ENCODE measurements around the gene APPBP2.
A peak's percentile ranks its signal among the peaks of the same experiment; 100 is the strongest.

The APPBP2 gene

GRCh38 chr17:60525685-60526514, at the start of gene APPBP2:
TSS of gene APPBP2 (minus strand) at chr17:60526242. CDS start at chr17:60525931, 311 bp downstream.
- Mint-ChIP-seq H3K4me3 (peak within 1 kb of the TSS; percentile 94), H3K27me3 (ENCODE audit: low read depth, poor library complexity) (no peaks in the 10 kb centered on the region), H3K27ac (peak within 1 kb of the TSS; percentile 89), H3K4me1 (peaks cover 32% of the 10 kb centered on the region), H3K36me3 (ENCODE audit: low read depth) (peaks cover 40% of the 10 kb centered on the region), H3K9me3 (peaks cover 27% of the 10 kb centered on the region)
- peak; percentile 85 for DNase-seq
- TF ChIP-seq CTCF (IDR thresholded peaks at IDR 0.05), result no peak

GRCh38 chr17:60573236-60574051, 47.4 kb upstream of the APPBP2 start:
- H3K27ac Mint-ChIP-seq, result peak overlapping the region; percentile 71
- peaks cover 16% of the 10 kb centered on the region for H3K4me1 Mint-ChIP-seq
- peaks cover 15% of the 10 kb centered on the region for H3K9me3 Mint-ChIP-seq
- peaks cover 21% of the 10 kb centered on the region for H3K27me3 Mint-ChIP-seq (ENCODE audit: low read depth, poor library complexity)
- H3K36me3 Mint-ChIP-seq (ENCODE audit: low read depth), result no peaks in the 10 kb centered on the region
- H3K4me3 Mint-ChIP-seq, result no peak overlapping the region
- no peak for DNase-seq
- no peak for TF ChIP-seq CTCF (IDR thresholded peaks at IDR 0.05)

GRCh38 chr17:60565233-60565632, 39.2 kb upstream of the APPBP2 start:
- Mint-ChIP-seq H3K36me3 (ENCODE audit: low read depth) (no peaks in the 10 kb centered on the region), H3K4me1 (peaks cover 6% of the 10 kb centered on the region), H3K27me3 (ENCODE audit: low read depth, poor library complexity) (peaks cover 10% of the 10 kb centered on the region), H3K27ac (no peak overlapping the region), H3K9me3 (no peaks in the 10 kb centered on the region), H3K4me3 (no peak overlapping the region)
- no peak for DNase-seq
- no peak for TF ChIP-seq CTCF (IDR thresholded peaks at IDR 0.05)

GRCh38 chr17:60563743-60564142, 37.7 kb upstream of the APPBP2 start:
- TF ChIP-seq CTCF (IDR thresholded peaks at IDR 0.05), result no peak

GRCh38 chr17:60562421-60562820, 36.4 kb upstream of the APPBP2 start:
- H3K4me1 Mint-ChIP-seq, result peaks cover 6% of the 10 kb centered on the region
- peaks cover 5% of the 10 kb centered on the region for H3K36me3 Mint-ChIP-seq (ENCODE audit: low read depth)
- DNase-seq, result no peak
- peaks cover 10% of the 10 kb centered on the region for H3K27me3 Mint-ChIP-seq (ENCODE audit: low read depth, poor library complexity)
- TF ChIP-seq CTCF (IDR thresholded peaks at IDR 0.05), result no peak
- H3K27ac Mint-ChIP-seq, result no peak overlapping the region
- H3K4me3 Mint-ChIP-seq, result no peak overlapping the region
- H3K9me3 Mint-ChIP-seq, result peaks cover 17% of the 10 kb centered on the region

More at GRCh38 chr17:60563743-60564142, 37.7 kb upstream of the APPBP2 start:
- peaks cover 4% of the 10 kb centered on the region for H3K9me3 Mint-ChIP-seq
- no peak overlapping the region for H3K27ac Mint-ChIP-seq
- H3K4me3 Mint-ChIP-seq, result no peak overlapping the region
- DNase-seq, result no peak
- no peaks in the 10 kb centered on the region for H3K36me3 Mint-ChIP-seq (ENCODE audit: low read depth)
- peaks cover 10% of the 10 kb centered on the region for H3K27me3 Mint-ChIP-seq (ENCODE audit: low read depth, poor library complexity)
- H3K4me1 Mint-ChIP-seq, result peaks cover 6% of the 10 kb centered on the region

Measured in nephron progenitor cell (in vitro differentiated cells).